Aorta (tissue), 5 donors: Measurements from ENCODE around the gene HGS. TPM values are rescaled to one million over a fixed set of nuclear protein-coding genes. Genes with fewer than 3 reads are reported as not detected.

Experiments
- ATAC-seq: fragments of 200-7000 bp; cut with Tn5 transposase; one replicate; pipeline ENCODE4 v1.9.1; 2022; ENCODE audit warnings: moderate library complexity; ENCODE audit not compliant: low FRiP score
- DNase-seq, 2 donors: peaks; one replicate each; pipeline ENCODE4 v3.0.0-alpha.2; 2020
- H3K27ac ChIP-seq, 2 donors: one replicate each; pipeline ENCODE4 v1.5.1; 2013; ENCODE audit warnings: low read length in 2 of 2, mild to moderate bottlenecking in 2 of 2, moderate library complexity in 2 of 2, control low read depth in 1 of 2, inconsistent platforms in 1 of 2, low read depth in 1 of 2
- H3K27me3 ChIP-seq, 2 donors: one replicate each; pipeline ENCODE4 v1.6.1; 2013; ENCODE audit warnings: control low read depth in 1 of 2, low read length in 1 of 2, mild to moderate bottlenecking in 1 of 2, moderate library complexity in 1 of 2; ENCODE audit not compliant: insufficient read depth in 2 of 2, control insufficient read depth in 1 of 2
- H3K36me3 ChIP-seq, 2 donors: one replicate each; pipeline ENCODE4 v1.6.1; 2013; ENCODE audit warnings: control low read depth in 1 of 2, low read length in 1 of 2, mild to moderate bottlenecking in 1 of 2; ENCODE audit not compliant: insufficient read depth in 2 of 2, control insufficient read depth in 1 of 2
- H3K4me1 ChIP-seq, 2 donors: one replicate each; pipeline ENCODE4 v1.6.1; 2013; ENCODE audit warnings: low read length in 2 of 2, control low read depth in 1 of 2, mild to moderate bottlenecking in 1 of 2, moderate library complexity in 1 of 2; ENCODE audit not compliant: insufficient read depth in 2 of 2, control insufficient read depth in 1 of 2
- H3K4me3 ChIP-seq, 2 donors: one replicate each; pipeline ENCODE4 v1.5.1; 2013; ENCODE audit warnings: low read length in 2 of 2, control low read depth in 1 of 2, mild to moderate bottlenecking in 1 of 2
- H3K9me3 ChIP-seq: one replicate; pipeline ENCODE4 v1.6.1; 2013; ENCODE audit warnings: mild to moderate bottlenecking, low read length; ENCODE audit not compliant: control insufficient read depth
- WGBS, 2 donors: extraction: QIAGEN DNeasy Blood & Tissue Kit; methylation state at CpG; one replicate each; pipeline ENCODE4 v1.1.7; 2013; 5-methylcytosine and 5-hydroxymethylcytosine counted together
- intact Hi-C, 2 donors: fragments of 100-400 bp; cut with DNase I; formaldehyde crosslinking; loops; one replicate each; pipeline versions ENCODE4 v1.14.2 to v1.15.0; 2022
- polyA plus RNA-seq, 2 donors: library from polyadenylated mRNA; stranded (reverse); fragments of 200-250 nt; gene quantifications; one replicate each; pipeline ENCODE4 v1.2.3, GENCODE V29; 2013
- total RNA-seq, 2 donors: library from RNA; stranded (reverse); fragmentation: NEBNext Ultra II Directional; extraction: Animal tissue kit (Norgen Biotek cat#: 25700); gene quantifications; one replicate each; pipeline ENCODE4 v1.2.1, GENCODE V29; 2021
- donor health status: healthy with polysubstance abuse.
- donor health status: Bipolar disorder and iron deficiency.
- donor health status: DM: no; HTN: no; CAD: no.
- donor health status: DM: no; HTN: no; CAD: no.
- donor health status: DM: yes; HTN: yes; CAD: no.

The HGS gene
- total and polyA plus RNA-seq, 4 donors = 49.1 to 277 (median 88.4) TPM

GRCh38 chr17:81705518-81706231 is 21.9 kb downstream of the HGS start:
- H3K9me3 ChIP-seq = no peaks in the 10 kb centered on the region
- 91 to 94% methylated on average over 30 of the region's 30 CpGs for WGBS, 2 donors
- H3K4me3 ChIP-seq = no peak overlapping the region
- no peaks in the 10 kb centered on the region for H3K36me3 ChIP-seq
- no peak overlapping the region for H3K27ac ChIP-seq
- intact Hi-C loops = no loop called here
- ATAC-seq (no peak), DNase-seq (no peak)
- H3K4me1 ChIP-seq = no peaks in the 10 kb centered on the region
- H3K27me3 ChIP-seq = no peaks in the 10 kb centered on the region

GRCh38 chr17:81706232-81706611 is 22.4 kb downstream of the HGS start:
- no peaks in the 10 kb centered on the region for H3K27me3 ChIP-seq
- no peak for ATAC-seq
- 94 to 95% methylated on average over 17 of the region's 17 CpGs for WGBS, 2 donors
- H3K27ac ChIP-seq = no peak overlapping the region
- intact Hi-C loops = no loop called here
- H3K4me3 ChIP-seq = no peak overlapping the region
- no peaks in the 10 kb centered on the region for H3K36me3 ChIP-seq
- no peaks in the 10 kb centered on the region for H3K9me3 ChIP-seq
- no peaks in the 10 kb centered on the region for H3K4me1 ChIP-seq
- DNase-seq = no peak

GRCh38 chr17:81706757-81707624 is 23.2 kb downstream of the HGS start:
- Histone ChIP-seq H3K27me3 (no peaks in the 10 kb centered on the region), H3K27ac (no peak overlapping the region), H3K36me3 (no peaks in the 10 kb centered on the region), H3K4me3 (no peak overlapping the region), H3K4me1 (no peaks in the 10 kb centered on the region), H3K9me3 (no peaks in the 10 kb centered on the region)
- intact Hi-C loops = no loop called here
- no peak for DNase-seq
- 91 to 92% methylated on average over 54 of the region's 54 CpGs for WGBS, 2 donors
- no peak for ATAC-seq

GRCh38 chr17:81707725-81708646 is 24.2 kb downstream of the HGS start:
- ATAC-seq (no peak), DNase-seq (no peak)
- H3K4me3 ChIP-seq = no peak overlapping the region
- WGBS, 2 donors = 79 to 89% methylated on average over 25 of the region's 25 CpGs
- H3K4me1 ChIP-seq = no peaks in the 10 kb centered on the region
- H3K9me3 ChIP-seq = no peaks in the 10 kb centered on the region
- H3K36me3 ChIP-seq = no peaks in the 10 kb centered on the region
- intact Hi-C loops = no loop called here
- H3K27ac ChIP-seq = no peak overlapping the region
- H3K27me3 ChIP-seq = no peaks in the 10 kb centered on the region

- no peaks in the 10 kb centered on the region for H3K9me3 ChIP-seq
- no peaks in the 10 kb centered on the region for H3K4me1 ChIP-seq
- H3K36me3 ChIP-seq = no peaks in the 10 kb centered on the region
- DNase-seq (no peak), ATAC-seq (no peak)
- no peaks in the 10 kb centered on the region for H3K27me3 ChIP-seq
- no peak overlapping the region for H3K27ac ChIP-seq
- intact Hi-C loops = no loop called here
- H3K4me3 ChIP-seq = no peak overlapping the region
- WGBS, 2 donors = 84 to 85% methylated on average over 17 of the region's 17 CpGs
These were observed 25.0 kb downstream of the HGS start for GRCh38 chr17:81708739-81709185.

GRCh38 chr17:81710514-81711308 is 26.9 kb downstream of the HGS start:
- ATAC-seq = no peak
- no peaks in the 10 kb centered on the region for H3K4me1 ChIP-seq
- no peak overlapping the region for H3K27ac ChIP-seq
- no peaks in the 10 kb centered on the region for H3K36me3 ChIP-seq
- H3K9me3 ChIP-seq = no peaks in the 10 kb centered on the region
- DNase-seq = no peak
- intact Hi-C loops = no loop called here
- no peak overlapping the region for H3K4me3 ChIP-seq
- no peaks in the 10 kb centered on the region for H3K27me3 ChIP-seq
- WGBS, 2 donors = 8 to 13% methylated on average over 29 of the region's 29 CpGs

GRCh38 chr17:81711814-81712467 is 28.1 kb downstream of the HGS start, which contains the start of gene SLC25A10:
Gene SLC25A10 (plus strand): TSS chr17:81712284. CDS start chr17:81712427, 143 bp downstream.
- WGBS, 2 donors = 1% methylated on average over 61 to 89 of the region's 89 CpGs
- H3K4me1 ChIP-seq = no peaks in the 10 kb centered on the region
- ATAC-seq (peak; percentile 79), DNase-seq (peak; percentile 79 to 89)
- no peaks in the 10 kb centered on the region for H3K36me3 ChIP-seq
- no peaks in the 10 kb centered on the region for H3K27me3 ChIP-seq
- no peak within 1 kb of the TSS for H3K27ac ChIP-seq
- intact Hi-C loops = no loop called here
- peak within 1 kb of the TSS; percentile 46 to 60 for H3K4me3 ChIP-seq
- H3K9me3 ChIP-seq = no peaks in the 10 kb centered on the region
